ENCODE measurements around the gene PABPC1L. TPM values are rescaled to one million over a fixed set of nuclear protein-coding genes. Genes with fewer than 3 reads are reported as not detected.

PABPC1L gene
- total RNA-seq, 1 donor from 2014 or later: 46.4 TPM

DNA sequence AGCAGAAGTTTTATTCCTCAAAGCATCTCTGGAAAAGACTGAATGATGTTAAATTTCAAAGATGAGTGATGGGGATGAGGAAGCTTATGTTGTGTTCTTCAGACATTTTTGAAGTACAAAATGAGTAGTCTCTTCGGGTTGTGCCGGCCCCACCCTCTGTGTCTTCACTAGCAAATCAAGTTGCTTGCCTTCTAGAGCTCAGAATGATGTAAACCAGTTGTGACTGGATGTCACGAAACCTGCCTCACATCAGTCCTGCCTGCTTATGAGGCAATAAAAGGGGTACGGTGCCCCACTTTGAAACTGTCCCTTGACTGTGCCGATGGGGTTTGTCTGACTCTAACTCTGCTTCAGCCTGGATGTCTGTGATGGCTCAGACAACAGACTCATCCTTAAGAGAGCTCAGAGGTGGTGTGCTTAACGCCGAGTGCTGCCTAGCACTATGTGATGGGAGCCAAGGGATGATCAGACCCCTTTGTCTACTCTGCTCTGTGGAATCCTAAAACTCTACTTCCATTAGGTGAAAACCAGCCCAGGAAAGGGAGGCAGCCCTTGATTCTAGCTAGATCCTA, 31.3 kb downstream of the PABPC1L start:
- no peak for DNase-seq
- Histone ChIP-seq H3K27ac (no peak overlapping the region), H3K9me3 (no peaks in the 10 kb centered on the region), H3K27me3 (no peaks in the 10 kb centered on the region), H3K4me1 (no peaks in the 10 kb centered on the region), H3K36me3 (peaks cover 64% of the 10 kb centered on the region), H3K4me3 (no peak overlapping the region)
- TF ChIP-seq, protein P1, sequence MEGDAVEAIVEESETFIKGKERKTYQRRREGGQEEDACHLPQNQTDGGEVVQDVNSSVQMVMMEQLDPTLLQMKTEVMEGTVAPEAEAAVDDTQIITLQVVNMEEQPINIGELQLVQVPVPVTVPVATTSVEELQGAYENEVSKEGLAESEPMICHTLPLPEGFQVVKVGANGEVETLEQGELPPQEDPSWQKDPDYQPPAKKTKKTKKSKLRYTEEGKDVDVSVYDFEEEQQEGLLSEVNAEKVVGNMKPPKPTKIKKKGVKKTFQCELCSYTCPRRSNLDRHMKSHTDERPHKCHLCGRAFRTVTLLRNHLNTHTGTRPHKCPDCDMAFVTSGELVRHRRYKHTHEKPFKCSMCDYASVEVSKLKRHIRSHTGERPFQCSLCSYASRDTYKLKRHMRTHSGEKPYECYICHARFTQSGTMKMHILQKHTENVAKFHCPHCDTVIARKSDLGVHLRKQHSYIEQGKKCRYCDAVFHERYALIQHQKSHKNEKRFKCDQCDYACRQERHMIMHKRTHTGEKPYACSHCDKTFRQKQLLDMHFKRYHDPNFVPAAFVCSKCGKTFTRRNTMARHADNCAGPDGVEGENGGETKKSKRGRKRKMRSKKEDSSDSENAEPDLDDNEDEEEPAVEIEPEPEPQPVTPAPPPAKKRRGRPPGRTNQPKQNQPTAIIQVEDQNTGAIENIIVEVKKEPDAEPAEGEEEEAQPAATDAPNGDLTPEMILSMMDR (IDR thresholded peaks at IDR 0.05): no peak
- no peak for ATAC-seq
- intact Hi-C loops (cut with DNase I): no loop called here

DNA sequence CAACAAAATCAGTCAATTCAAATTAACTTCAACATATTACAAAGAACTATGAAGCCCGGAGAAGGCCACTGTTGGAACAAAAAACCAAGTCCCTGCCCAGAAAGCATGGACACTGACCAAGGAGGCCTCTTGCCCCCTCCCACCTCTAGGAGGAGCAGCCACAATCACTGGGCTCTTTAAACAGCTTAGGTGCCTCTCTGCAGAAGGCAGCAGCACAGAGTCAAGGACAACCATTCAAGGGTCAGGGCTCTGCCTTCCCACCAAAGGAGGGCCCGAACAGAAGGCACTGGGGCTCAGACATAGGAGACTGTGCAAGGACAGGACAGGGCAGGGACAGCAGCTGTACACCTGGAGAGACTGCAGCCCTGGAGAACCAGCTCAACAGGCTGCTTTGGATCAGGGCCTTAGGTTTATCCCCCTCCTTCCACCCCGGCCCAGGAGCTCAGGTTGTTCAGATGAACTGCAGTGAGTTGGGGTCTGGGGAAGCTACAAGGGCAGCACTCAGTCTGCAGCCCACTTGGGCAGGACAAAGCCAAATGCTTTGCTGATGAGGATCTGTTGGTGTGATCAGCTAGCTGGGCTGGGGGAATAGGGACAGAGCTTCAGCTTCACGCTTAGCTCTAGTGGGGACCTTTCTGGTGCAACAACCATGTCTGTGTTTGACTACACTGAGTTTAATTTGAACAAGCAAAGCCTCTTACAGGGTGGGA, 32.6 kb downstream of the PABPC1L start:
- ATAC-seq (no peak), DNase-seq (no peak)
- intact Hi-C loops (cut with DNase I): no loop called here
- Histone ChIP-seq H3K9me3 (no peaks in the 10 kb centered on the region), H3K36me3 (peaks cover 73% of the 10 kb centered on the region), H3K4me3 (no peak overlapping the region), H3K27ac (no peak overlapping the region), H3K4me1 (no peaks in the 10 kb centered on the region), H3K27me3 (no peaks in the 10 kb centered on the region)
- TF ChIP-seq, protein P1 (IDR thresholded peaks at IDR 0.05): no peak

DNA sequence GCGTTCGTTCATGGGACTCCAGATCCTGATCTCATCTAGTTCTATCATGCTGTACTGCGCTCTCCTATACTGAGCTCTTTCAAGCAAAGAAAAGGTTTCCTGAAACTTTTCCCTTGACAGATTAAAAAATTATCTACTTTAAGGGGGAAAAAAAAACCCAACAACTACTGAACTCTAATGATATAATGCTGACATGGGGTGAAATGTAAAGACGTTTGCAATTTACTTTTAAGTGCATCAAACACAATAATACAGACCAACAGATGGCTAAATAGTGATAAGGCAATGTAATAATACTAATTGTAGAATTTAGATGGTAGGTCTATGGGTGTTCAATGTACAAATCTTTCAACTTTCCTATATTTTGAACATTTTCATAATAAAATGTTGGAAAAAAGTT, 34.0 kb downstream of the PABPC1L start:
- H3K9me3 ChIP-seq: no peaks in the 10 kb centered on the region
- H3K27me3 ChIP-seq: no peaks in the 10 kb centered on the region
- intact Hi-C loops (cut with DNase I): no loop called here
- no peaks in the 10 kb centered on the region for H3K4me1 ChIP-seq
- no peak overlapping the region for H3K4me3 ChIP-seq
- TF ChIP-seq, protein P1 (IDR thresholded peaks at IDR 0.05): no peak
- peaks cover 87% of the 10 kb centered on the region for H3K36me3 ChIP-seq
- DNase-seq (no peak), ATAC-seq (no peak)
- H3K27ac ChIP-seq: no peak overlapping the region

DNA sequence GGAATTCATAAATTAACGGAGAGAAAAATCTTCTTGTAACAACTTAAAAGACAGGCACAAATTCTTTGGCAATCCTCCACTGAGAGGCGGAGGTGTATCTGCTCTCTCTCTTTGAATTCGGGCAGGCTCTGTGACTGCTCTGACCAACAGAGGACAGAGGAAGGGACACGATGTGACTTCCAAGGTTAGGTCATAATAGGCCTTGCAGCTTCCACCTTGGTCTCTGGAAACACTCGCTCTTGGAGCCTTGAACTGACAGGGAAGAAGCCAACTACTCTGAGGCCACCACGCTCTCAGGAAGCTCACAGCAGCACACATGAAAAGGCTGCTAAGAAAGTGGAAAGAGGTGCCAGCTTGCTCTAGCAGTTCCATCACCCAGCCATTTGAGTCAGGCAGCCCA, 35.4 kb downstream of the PABPC1L start:
- intact Hi-C loops (cut with DNase I): no loop called here

DNA sequence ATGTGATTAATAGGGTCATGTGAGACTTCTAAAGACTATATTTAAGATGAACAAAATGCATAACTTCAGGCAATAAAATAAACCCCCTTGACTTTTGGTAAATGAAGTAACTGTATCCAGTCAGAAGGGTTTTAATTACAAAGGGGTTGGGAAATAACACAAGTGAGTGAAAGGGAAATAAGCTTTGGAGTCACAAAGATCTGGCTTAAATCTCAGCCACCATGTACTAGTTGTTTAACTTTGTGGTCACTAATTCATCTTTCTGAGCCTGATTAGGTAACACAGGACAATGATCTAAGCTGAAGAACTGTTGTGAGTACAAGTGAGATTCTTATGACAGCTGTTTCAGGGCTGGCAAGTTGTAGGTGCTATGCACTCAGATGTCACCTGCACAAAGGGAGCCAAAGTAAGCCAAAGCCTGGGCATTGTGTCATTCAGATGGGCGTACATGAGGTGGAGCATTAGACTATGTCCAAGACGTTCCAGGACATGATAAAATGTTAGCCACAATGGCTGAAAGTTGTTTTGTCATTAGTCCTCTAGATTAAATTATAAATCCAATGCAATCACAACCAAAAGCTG, 36.5 kb downstream of the PABPC1L start:
- Histone ChIP-seq H3K4me3 (no peak overlapping the region), H3K4me1 (no peaks in the 10 kb centered on the region), H3K27ac (no peak overlapping the region), H3K36me3 (peaks cover 97% of the 10 kb centered on the region), H3K27me3 (no peaks in the 10 kb centered on the region), H3K9me3 (no peaks in the 10 kb centered on the region)
- intact Hi-C loops (cut with DNase I): no loop called here
- no peak for ATAC-seq
- TF ChIP-seq, protein P1 (IDR thresholded peaks at IDR 0.05): no peak
- DNase-seq: no peak

More for the DNA sequence above, 35.4 kb downstream of the PABPC1L start:
- Histone ChIP-seq H3K4me3 (no peak overlapping the region), H3K27ac (no peak overlapping the region), H3K4me1 (no peaks in the 10 kb centered on the region), H3K27me3 (no peaks in the 10 kb centered on the region), H3K36me3 (peaks cover 94% of the 10 kb centered on the region), H3K9me3 (no peaks in the 10 kb centered on the region)
- TF ChIP-seq, protein P1 (IDR thresholded peaks at IDR 0.05): no peak
- DNase-seq (no peak), ATAC-seq (no peak)
